NB4 (cell line): Measurements from ENCODE around the gene HOXD4.

Source experiments
- DNase-seq: peaks from one replicate; pipeline ENCODE4 v3.0.0; 2010; ENCODE audit warnings: low read depth
- H3K4me3 ChIP-seq: one replicate; pipeline ENCODE4 v1.5.1; 2011; ENCODE audit warnings: mild to moderate bottlenecking, low read depth, low read length, moderate library complexity
- MYC ChIP-seq: IDR thresholded peaks from 2 replicates; pipeline ENCODE4 v1.6.1; 2011; ENCODE audit warnings: low read depth, low read length
- POLR2A ChIP-seq: IDR thresholded peaks from 2 replicates; pipeline ENCODE4 v1.6.1; 2011; ENCODE audit warnings: mild to moderate bottlenecking; ENCODE audit not compliant: insufficient read length; ENCODE audit errors: extremely low read depth
- TF ChIP-seq, protein P1 (sequence below): IDR thresholded peaks from 2 replicates; pipeline ENCODE4 v1.6.1; 2011; ENCODE audit warnings: low read depth, low read length
- TF ChIP-seq, protein P2 (sequence below): IDR thresholded peaks from one replicate; pipeline ENCODE4 v1.5.1; 2012; ENCODE audit warnings: low read depth, low read length

HOXD4 gene

DNA sequence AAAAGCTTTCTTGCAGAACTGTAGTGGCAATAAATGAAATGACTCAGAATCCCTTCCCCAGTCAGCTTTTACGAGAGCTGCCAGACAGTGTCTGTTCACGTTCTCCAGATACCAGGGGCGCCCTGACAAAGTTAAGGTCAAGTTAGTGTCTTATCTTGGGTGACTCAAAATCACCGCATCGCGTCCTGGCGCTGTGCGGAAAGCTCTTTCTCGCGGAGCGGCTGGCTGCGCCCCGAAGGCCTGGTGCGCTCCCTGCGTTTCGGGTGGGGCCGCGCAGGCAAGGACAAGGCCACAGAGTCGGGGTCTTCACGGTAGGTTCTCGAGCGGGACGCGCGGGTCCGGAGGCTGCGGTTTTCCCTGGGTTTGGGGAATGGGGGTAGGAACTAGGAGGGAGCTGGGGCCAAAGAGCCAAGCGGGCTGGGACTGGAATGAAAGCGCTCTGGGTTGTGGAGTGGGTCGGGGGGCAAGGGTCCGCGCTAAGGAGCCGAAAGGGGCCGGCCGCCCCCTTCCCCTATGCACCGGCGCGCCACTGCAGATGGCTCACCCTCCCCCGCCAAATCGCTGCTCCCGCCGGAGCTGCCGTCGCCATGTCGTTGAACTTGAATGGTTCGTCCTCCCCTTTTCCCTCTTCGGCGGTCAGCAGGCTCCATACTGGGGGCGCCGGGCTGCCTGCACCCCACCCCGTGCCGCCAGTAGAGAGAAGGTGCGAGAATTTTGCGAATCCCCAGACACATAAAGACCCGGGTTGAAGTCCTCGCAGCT lies 46.9 kb upstream of the HOXD4 start:
- no peak overlapping the region for H3K4me3 ChIP-seq
- peak; percentile 77 for DNase-seq
- no peak for TF ChIP-seq MYC
- TF ChIP-seq POLR2A, result no peak
- TF ChIP-seq, protein P1, sequence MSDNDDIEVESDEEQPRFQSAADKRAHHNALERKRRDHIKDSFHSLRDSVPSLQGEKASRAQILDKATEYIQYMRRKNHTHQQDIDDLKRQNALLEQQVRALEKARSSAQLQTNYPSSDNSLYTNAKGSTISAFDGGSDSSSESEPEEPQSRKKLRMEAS, result no peak
- TF ChIP-seq, protein P2, sequence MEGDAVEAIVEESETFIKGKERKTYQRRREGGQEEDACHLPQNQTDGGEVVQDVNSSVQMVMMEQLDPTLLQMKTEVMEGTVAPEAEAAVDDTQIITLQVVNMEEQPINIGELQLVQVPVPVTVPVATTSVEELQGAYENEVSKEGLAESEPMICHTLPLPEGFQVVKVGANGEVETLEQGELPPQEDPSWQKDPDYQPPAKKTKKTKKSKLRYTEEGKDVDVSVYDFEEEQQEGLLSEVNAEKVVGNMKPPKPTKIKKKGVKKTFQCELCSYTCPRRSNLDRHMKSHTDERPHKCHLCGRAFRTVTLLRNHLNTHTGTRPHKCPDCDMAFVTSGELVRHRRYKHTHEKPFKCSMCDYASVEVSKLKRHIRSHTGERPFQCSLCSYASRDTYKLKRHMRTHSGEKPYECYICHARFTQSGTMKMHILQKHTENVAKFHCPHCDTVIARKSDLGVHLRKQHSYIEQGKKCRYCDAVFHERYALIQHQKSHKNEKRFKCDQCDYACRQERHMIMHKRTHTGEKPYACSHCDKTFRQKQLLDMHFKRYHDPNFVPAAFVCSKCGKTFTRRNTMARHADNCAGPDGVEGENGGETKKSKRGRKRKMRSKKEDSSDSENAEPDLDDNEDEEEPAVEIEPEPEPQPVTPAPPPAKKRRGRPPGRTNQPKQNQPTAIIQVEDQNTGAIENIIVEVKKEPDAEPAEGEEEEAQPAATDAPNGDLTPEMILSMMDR, result no peak

DNA sequence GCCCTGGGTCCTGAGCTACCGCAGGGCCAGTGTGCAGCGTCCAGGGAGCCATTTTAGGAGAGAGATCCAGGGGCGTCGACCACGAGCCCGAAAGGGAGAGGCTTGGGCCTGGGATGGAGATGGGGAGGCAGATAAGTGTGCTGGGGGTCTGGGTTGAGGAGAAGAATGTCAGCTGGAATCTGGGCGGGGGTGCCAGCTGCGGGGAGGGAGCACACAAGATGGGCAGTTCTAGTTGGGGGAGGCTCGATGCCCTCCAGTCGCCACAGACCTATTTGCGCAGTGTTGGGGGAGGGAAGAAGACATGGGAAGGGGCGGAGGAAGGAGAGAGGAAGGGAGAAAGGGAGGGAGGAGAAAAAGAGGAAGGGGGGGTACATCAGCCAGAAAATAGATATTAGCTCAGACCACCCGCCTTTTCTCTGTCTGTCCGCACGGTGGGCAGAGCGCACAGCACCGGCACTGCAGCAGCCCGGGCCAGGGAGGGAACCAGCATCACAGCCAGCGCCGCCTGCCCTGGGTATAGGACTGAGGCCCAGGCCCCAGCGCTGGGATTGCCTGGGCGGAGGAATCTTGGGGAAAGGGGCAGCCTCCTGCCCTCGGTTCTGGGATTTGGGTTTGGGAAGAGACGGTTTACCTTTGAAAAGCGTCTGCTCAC lies 46.1 kb upstream of the HOXD4 start:
- H3K4me3 ChIP-seq, result no peak overlapping the region
- no peak for DNase-seq
- TF ChIP-seq, protein P2, result no peak
- TF ChIP-seq, protein P1, result no peak
- no peak for TF ChIP-seq MYC
- TF ChIP-seq POLR2A, result no peak

DNA sequence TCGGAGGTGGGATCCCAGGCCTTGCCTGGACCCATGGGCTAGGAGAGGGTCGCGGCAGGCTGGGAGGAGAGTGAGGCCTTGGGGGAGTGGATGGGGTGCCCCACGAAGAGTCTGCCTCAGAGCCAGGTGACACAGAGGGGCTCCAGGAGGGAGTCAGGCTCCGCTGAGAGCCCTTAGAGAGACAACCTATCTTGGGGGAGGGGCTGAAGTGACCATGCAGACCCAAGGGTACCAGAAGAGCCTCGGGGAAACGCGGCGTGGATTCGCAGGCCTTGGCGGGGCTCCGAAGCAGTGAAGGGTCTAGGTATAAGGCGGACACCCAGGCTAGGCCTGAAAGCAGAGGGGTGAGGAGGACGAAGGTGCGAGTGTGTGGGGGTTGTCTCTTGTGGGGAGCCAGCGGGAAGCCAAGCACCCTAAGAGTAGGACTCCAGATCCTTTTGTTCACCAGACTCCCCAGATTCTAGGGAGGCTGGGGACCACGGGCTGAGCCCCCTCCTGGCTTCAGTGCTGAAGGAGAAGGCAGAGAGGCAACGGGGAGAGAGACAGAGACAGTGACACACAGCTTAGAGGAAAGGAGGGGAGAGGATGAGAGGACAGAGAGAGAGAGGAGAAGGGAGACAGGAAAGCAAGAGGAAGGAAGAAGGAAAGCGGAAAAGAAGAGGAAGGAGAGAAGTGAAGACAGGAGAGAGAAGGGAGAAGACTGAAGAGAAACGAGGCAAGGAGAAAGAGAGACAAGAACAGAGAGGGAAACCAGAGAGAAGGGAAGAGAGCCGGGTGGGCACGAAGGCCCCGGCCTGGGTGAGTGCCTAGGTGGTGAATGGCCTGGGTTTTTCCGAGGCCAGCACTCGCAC lies 45.4 kb upstream of the HOXD4 start:
- H3K4me3 ChIP-seq, result no peak overlapping the region
- no peak for DNase-seq
- TF ChIP-seq, protein P1, result no peak
- TF ChIP-seq, protein P2, result no peak
- no peak for TF ChIP-seq POLR2A
- no peak for TF ChIP-seq MYC

DNA sequence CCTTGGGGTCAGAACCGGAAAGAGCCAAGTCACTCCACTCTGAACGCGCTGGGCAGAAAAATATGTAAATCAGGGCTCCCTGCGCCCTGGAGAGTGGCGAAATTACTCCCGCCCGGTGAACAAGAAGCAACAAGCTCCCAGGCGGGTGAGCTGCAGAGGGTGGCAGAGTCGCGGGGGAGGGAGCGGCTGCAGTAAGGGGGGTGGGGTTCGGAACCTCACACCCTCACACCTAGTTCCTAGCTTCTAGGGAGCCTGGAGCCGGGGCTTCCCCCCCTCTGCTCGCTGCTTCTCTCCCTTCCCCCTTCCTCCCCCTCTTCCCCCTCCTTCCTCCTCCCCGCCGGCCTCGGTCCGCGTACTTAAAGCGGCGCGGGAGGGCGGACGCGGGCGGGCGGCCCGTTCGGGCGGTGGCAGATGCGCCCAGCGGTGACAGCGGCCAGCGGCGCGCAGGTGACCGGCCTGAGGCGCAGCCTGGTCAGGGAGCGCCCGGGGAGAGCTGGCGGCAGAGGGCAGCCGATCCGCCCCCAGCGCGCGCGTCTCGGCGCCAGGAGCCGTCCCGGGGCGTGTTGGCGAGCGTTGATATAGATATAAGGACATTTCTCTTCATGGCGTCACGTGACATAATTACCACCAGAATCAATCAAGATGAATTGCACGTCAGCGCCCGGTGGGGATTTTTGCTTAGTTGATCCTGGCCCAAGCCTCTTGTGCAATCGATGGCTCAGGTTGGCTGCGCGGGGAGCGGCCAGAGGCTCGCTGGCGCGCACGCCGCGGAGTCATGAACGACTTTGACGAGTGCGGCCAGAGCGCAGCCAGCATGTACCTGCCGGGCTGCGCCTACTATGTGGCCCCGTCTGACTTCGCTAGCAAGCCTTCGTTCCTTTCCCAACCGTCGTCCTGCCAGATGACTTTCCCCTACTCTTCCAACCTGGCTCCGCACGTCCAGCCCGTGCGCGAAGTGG lies 44.5 kb upstream of the HOXD4 start, which contains the start of gene HOXD11:
HOXD11 (plus strand) TSS at position 700 of the 959 bp plus-strand sequence; CDS start at position 776, 76 bp downstream.
- H3K4me3 ChIP-seq, result no peak within 1 kb of the TSS
- TF ChIP-seq, protein P1, result no peak
- TF ChIP-seq POLR2A (no peak), MYC (no peak)
- TF ChIP-seq, protein P2, result no peak
- peak; percentile 70 for DNase-seq

DNA sequence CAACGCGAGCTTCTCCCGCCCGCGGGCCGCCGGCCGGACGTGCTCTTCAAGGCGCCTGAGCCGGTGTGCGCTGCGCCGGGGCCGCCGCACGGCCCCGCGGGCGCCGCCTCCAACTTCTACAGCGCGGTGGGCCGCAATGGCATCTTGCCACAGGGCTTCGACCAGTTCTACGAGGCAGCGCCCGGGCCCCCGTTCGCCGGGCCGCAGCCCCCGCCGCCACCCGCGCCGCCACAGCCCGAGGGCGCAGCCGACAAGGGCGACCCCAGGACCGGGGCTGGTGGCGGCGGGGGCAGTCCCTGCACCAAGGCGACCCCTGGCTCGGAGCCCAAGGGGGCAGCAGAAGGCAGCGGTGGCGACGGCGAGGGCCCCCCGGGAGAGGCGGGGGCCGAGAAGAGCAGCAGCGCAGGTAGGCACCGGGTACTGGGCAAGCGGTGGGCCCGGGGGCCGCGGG lies 43.6 kb upstream of the HOXD4 start:
- TF ChIP-seq, protein P1, result no peak
- TF ChIP-seq MYC (no peak), POLR2A (no peak)
- TF ChIP-seq, protein P2, result no peak
- no peak for DNase-seq
- H3K4me3 ChIP-seq, result no peak overlapping the region
